OCI-LY7 (cell line): ENCODE data around the gene CHD9. TPM values are rescaled to one million over a fixed set of nuclear protein-coding genes. Genes with fewer than 3 reads are reported as not detected.

Experiments used
- BruUV-seq: library from RNA; stranded (reverse); fragments of 400-500 nt; replicated peaks from 2 replicates; lab custom pipeline; 2021; lab: Mats Ljungman, UMichigan
- CTCF ChIA-PET: fragments of 300-600 bp; sonication (Branson Sonifier 250); formaldehyde crosslinking; loops from one replicate; lab custom pipeline; 2022; ENCODE audit warnings: antibody characterized with exemption; ENCODE audit not compliant: unreplicated experiment; lab: Charles Lee
- POLR2A ChIA-PET: fragments of 300-600 bp; sonication (Branson Sonifier 250); formaldehyde crosslinking; loops from one replicate; lab custom pipeline; 2022; ENCODE audit warnings: antibody characterized with exemption; lab: Charles Lee
- DNase-seq: peaks from one replicate; pipeline ENCODE4 v3.0.0-alpha.2; 2015; ENCODE audit warnings: low spot score
- H2AFZ ChIP-seq: fragments of 200-600 bp; sonication (generic), shearing (Covaris generic); 2 replicates; pipeline ENCODE4 v1.6.1; 2014; ENCODE audit warnings: mild to moderate bottlenecking, antibody characterized with exemption, low read length, moderate library complexity
- H3K27ac ChIP-seq: fragments of 200-600 bp; sonication (generic); 2 replicates; pipeline ENCODE4 v1.5.1; 2014; ENCODE audit warnings: mixed run types, low read depth, mild to moderate bottlenecking, moderate library complexity, low read length, inconsistent platforms; ENCODE audit not compliant: poor library complexity, severe bottlenecking
- H3K36me3 ChIP-seq: fragments of 200-600 bp; sonication (generic); 2 replicates; pipeline ENCODE4 v1.6.1; 2014; ENCODE audit warnings: mild to moderate bottlenecking, antibody characterized with exemption, low read length, moderate library complexity, mixed read lengths; ENCODE audit not compliant: insufficient read depth
- H3K4me1 ChIP-seq: fragments of 200-600 bp; sonication (generic); 2 replicates; pipeline ENCODE4 v1.5.1; 2014; ENCODE audit warnings: mild to moderate bottlenecking, low read length; ENCODE audit not compliant: insufficient read depth, poor library complexity, severe bottlenecking
- H3K4me2 ChIP-seq: fragments of 200-600 bp; sonication (generic); 2 replicates; pipeline ENCODE4 v1.6.1; 2014; ENCODE audit warnings: mild to moderate bottlenecking, low read length
- H3K4me3 ChIP-seq: fragments of 200-600 bp; sonication (generic); 2 replicates; pipeline ENCODE4 v1.5.1; 2014; ENCODE audit warnings: mild to moderate bottlenecking, low read depth, low read length; ENCODE audit not compliant: poor library complexity, severe bottlenecking
- H3K79me2 ChIP-seq: fragments of 200-600 bp; sonication (generic); 2 replicates; pipeline ENCODE4 v1.6.1; 2016; ENCODE audit warnings: low read depth, mild to moderate bottlenecking, low read length, moderate library complexity, mixed read lengths; ENCODE audit not compliant: insufficient read depth
- H3K9me2 ChIP-seq: fragments of 200-600 bp; sonication (generic); 2 replicates; pipeline ENCODE4 v1.6.1; 2016; ENCODE audit warnings: mild to moderate bottlenecking, low read length, mixed read lengths; ENCODE audit not compliant: insufficient read depth
- H3K9me3 ChIP-seq: fragments of 200-600 bp; sonication (generic); 2 replicates; pipeline ENCODE4 v1.6.1; 2014; ENCODE audit warnings: mild to moderate bottlenecking, mixed run types, low read length, mixed read lengths
- H4K20me1 ChIP-seq: fragments of 200-600 bp; sonication (generic); 2 replicates; pipeline ENCODE4 v1.6.1; 2014; ENCODE audit warnings: mild to moderate bottlenecking, antibody characterized with exemption, low read length, moderate library complexity, mixed read lengths; ENCODE audit not compliant: insufficient read depth
- CTCF ChIP-seq: fragments of 200-600 bp; sonication (generic); conservative IDR thresholded peaks from 2 replicates; pipeline ENCODE4 v1.5.1; 2014; ENCODE audit warnings: mild to moderate bottlenecking, antibody characterized with exemption, low read length, moderate library complexity, mixed read lengths
- EZH2phosphoT487 ChIP-seq: fragments of 200-600 bp; sonication (generic); IDR thresholded peaks from 2 replicates; pipeline ENCODE4 v1.6.1; 2018; ENCODE audit warnings: low read depth, borderline replicate concordance, mild to moderate bottlenecking, mixed run types, antibody characterized with exemption, low read length, moderate library complexity, mixed read lengths
- intact Hi-C: fragments of 100-400 bp; cut with micrococcal nuclease; formaldehyde crosslinking; loops from one replicate; pipeline ENCODE4 v1.10.0; 2022; ENCODE audit not compliant: unreplicated experiment
- small RNA-seq: library from RNA; depleted of rRNA; stranded (forward); fragments of <200 nt; gene quantifications from one replicate; pipeline ENCODE3, GENCODE V24; 2014
- total RNA-seq, 2 experiments: library from RNA; depleted of rRNA in 1 of 2; stranded (reverse); fragments of >200 nt in 1 of 2; shearing (Covaris generic) in 1 of 2; gene quantifications; 2 replicates each; pipeline ENCODE4 v1.2.3, GENCODE V29; 2014 to 2022

The CHD9 gene
- total RNA-seq, 2 experiments from 2014 or later, result 52.6 to 85.9 TPM

GRCh38 chr16:53374800-53375199 is 320.0 kb downstream of the CHD9 start:
- Histone ChIP-seq H3K36me3 (no peaks in the 10 kb centered on the region), H4K20me1 (no peaks in the 10 kb centered on the region), H3K4me1 (no peaks in the 10 kb centered on the region), H3K9me3 (no peaks in the 10 kb centered on the region), H3K4me3 (no peak overlapping the region), H3K4me2 (no peak overlapping the region), H3K9me2 (no peaks in the 10 kb centered on the region), H2AFZ (no peak overlapping the region), H3K79me2 (no peaks in the 10 kb centered on the region), H3K27ac (no peak overlapping the region)
- intact Hi-C loops, result no loop called here
- no peak for DNase-seq
- TF ChIP-seq CTCF, result no peak
- TF ChIP-seq EZH2phosphoT487, result no peak
- BruUV-seq, result no TSS peak
- ChIA-PET CTCF (no interaction called here), POLR2A (interaction anchor here (0.5 to 0.6 kb wide), 2 partner anchors 72 to 129 kb away, joined by 3 read pairs; no protein-coding TSS in a partner anchor)

- H3K4me2 ChIP-seq, result no peak overlapping the region
- no peaks in the 10 kb centered on the region for H3K9me3 ChIP-seq
- POLR2A ChIA-PET, result interaction anchor here (0.7 kb wide), 2 partner anchors 59 to 505 kb away, joined by 3 to 4 read pairs; no protein-coding TSS in a partner anchor
- intact Hi-C loops, result no loop called here
- no TSS peak for BruUV-seq
- no peaks in the 10 kb centered on the region for H3K36me3 ChIP-seq
- H4K20me1 ChIP-seq, result no peaks in the 10 kb centered on the region
- no peaks in the 10 kb centered on the region for H3K79me2 ChIP-seq
- H3K4me3 ChIP-seq, result no peak overlapping the region
- CTCF ChIA-PET, result no interaction called here
- H3K9me2 ChIP-seq, result no peaks in the 10 kb centered on the region
- no peak overlapping the region for H3K27ac ChIP-seq
- H2AFZ ChIP-seq, result no peak overlapping the region
- DNase-seq, result no peak
- no peak for TF ChIP-seq EZH2phosphoT487
- no peak for TF ChIP-seq CTCF
- no peaks in the 10 kb centered on the region for H3K4me1 ChIP-seq
Observed at GRCh38 chr16:53378138-53378537, 323.3 kb downstream of the CHD9 start.

Small RNA genes within 50 kb of the gene (small RNA-seq; reads per million reads assigned to genes)
- gene RF01210, result not detected
- not detected for gene RNA5SP427

Other genes starting within 250 kb of the CHD9 start
- gene CHD9NB, start 2.1 kb upstream of the CHD9 start, total RNA-seq (2014; rRNA removed; shearing (Covaris generic)), result 0.10 TPM in 1 of 2 replicates, not detected in the other
- not detected in 2 replicates for gene CHD9NB, start 2.1 kb upstream of the CHD9 start, total RNA-seq (2022)